ENCODE data around the gene SPSB3.

The SPSB3 gene

GRCh38 chr16:1792836-1793577, 10.6 kb upstream of the SPSB3 start:
- DNase-seq (ENCODE audit: extremely low read depth, low read depth), result no peak
- H3K4me3 ChIP-seq (replicated peaks; ENCODE audit: low read depth, low read length), result no peak overlapping the region
- no peak for TF ChIP-seq CTCF (IDR thresholded peaks at IDR 0.05; ENCODE audit: low read depth, low read length, missing control alignments)

DNA sequence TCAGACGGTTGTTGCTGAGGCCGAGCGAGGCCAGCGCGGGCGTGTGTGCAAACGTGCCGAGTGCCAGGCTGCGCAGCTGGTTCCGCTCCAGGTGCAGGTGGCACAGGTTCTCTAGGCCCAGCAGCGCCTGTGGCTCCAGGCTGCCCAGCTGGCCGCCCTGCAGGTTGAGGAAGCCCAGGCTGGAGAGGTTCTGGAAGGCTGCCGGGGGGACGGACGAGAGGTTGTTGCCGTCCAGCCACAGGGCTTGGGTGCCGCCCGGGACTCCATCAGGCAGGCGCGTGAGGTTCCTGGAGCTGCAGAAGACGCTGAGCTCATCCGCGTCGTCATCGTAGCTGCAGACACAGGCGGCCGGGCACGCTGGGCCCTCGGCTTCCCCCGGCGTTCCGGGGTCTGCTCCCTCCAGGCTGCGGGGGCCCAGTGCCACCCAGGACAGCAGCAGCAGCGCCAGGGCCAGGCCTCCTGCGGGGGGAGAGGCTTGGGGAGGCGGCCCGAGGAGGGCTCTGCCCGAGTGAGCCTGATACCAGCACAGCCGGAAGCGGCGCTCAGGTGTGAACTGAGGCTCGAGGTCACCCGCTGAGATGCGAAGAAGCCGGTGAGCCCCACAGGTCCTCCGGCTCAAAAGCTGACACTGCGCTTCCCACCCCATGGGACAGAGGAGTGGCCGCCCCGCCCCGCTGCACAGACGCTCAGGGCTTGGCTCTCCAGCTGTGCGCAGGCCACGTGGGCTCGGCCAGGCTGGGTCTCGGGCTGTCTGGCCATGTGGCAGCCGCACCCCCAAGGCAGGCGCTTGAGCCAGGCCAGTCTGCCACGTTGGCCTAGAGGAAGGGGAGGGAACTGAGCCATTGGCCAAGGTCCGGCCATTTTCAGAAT, 9.8 kb upstream of the SPSB3 start:
- no peak for DNase-seq (ENCODE audit: extremely low read depth, low read depth)
- no peak overlapping the region for H3K4me3 ChIP-seq (replicated peaks; ENCODE audit: low read depth, low read length)
- no peak for TF ChIP-seq CTCF (IDR thresholded peaks at IDR 0.05; ENCODE audit: low read depth, low read length, missing control alignments)

DNA sequence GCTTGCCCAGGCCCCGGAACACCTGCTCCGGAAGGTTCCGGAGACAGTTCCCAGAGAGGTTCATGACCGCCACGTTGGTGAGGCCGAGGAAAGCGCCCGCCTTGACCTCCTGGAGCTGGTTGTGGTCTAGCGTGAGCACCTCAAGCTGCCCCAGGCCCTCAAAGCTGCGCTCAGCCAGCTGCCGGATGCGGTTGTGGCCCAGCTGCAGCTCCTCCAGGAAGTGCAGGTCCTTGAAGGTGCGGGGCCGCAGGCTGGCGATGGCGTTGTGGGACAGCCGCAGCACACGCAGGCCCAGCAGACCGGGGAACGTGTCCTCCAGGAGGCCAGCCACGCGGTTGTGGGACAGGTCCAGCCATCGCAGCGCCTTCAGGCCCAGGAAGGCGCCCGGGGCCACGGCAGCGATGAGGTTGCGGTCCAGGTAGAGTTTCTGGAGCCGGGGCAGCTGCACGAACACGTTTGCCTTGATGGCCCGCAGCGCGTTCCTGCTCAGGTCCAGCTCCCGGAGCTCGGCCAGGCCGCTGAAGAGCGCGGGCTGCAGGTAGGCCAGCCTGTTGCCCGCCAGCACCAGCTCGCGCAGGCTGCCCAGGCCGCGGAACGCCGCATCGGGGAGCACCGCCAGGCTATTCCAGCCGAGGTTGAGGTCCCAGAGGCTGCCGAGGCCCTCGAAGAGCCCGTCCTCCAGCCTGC, 9.0 kb upstream of the SPSB3 start:
- TF ChIP-seq CTCF (IDR thresholded peaks at IDR 0.05; ENCODE audit: low read depth, low read length, missing control alignments), result no peak

DNA sequence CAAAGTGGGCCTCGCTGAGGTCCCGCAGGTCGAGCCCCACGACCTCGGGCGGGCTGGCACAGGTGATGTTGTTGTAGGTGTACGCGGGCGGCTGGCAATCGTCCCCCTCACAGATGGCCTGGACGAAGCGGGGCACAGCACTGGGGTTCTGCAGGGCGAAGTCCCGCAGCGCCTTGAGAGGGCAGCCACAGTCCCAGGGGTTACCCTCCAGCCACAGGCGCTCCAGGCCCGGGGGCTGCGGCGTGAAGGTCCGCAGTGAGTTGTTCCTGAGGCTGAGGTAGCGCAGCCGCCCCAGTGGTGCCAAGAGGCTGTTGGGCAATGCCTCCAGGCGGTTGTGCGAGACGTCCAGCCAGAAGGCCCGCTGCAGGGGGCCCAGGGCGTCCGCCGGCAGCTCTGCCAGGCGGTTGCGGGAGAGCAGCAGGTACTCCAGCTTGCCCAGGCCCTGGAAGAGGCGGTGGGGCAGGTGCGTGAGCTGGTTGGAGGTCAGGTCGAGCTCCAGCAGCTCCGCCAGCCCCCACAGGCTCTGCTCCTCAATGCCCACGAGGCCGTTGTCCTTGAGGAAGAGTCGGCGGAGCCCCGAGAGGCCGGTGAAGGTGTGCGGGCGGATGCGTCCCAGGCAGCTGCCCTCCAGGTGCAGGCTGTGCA, 8.4 kb upstream of the SPSB3 start:
- H3K4me3 ChIP-seq (replicated peaks; ENCODE audit: low read depth, low read length), result no peak overlapping the region
- TF ChIP-seq CTCF (IDR thresholded peaks at IDR 0.05; ENCODE audit: low read depth, low read length, missing control alignments), result no peak
- DNase-seq (ENCODE audit: extremely low read depth, low read depth), result no peak

More for the DNA sequence above, 9.0 kb upstream of the SPSB3 start:
- DNase-seq (ENCODE audit: extremely low read depth, low read depth), result no peak
- H3K4me3 ChIP-seq (replicated peaks; ENCODE audit: low read depth, low read length), result no peak overlapping the region

DNA sequence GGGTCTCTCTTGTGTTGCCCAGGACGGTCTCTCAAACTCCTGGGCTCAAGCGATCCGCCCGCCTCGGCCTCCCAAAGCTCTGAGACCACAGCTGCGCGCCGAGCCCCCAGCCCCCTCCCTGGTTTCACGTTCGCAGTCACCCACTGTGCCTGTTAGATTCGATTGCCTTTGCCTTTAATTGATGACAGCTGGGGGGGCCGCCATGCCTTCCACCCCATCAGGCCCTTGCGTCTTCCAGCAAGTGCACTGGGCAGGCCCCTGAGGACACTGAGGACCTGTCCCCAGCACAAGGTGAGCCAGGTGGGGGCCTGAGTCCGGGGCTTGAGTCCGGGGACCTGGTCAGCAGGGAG, 7.9 kb upstream of the SPSB3 start:
- TF ChIP-seq CTCF (IDR thresholded peaks at IDR 0.05; ENCODE audit: low read depth, low read length, missing control alignments), result no peak
- DNase-seq (ENCODE audit: extremely low read depth, low read depth), result no peak

DNA sequence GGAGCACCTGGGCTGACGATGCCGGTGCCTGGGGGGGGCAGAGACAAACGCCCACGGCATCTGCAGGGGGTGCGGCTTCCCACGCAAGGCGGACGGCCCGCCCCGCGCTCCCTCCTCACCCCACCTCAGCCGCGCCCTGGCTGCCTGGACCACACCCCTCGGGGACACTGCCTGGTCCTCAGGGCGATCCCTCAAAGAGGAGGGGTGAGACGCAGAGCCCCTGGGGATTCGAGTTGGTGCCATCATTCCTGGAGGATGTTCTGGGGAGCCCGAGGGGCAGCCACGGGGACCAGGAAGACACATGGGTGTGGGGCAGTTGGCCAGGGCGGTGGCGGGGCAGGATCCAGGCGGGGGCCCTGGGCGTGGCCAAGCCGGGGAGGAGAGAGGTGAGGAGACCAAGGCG, 7.3 kb upstream of the SPSB3 start:
- TF ChIP-seq CTCF (IDR thresholded peaks at IDR 0.05; ENCODE audit: low read depth, low read length, missing control alignments), result no peak
- no peak overlapping the region for H3K4me3 ChIP-seq (replicated peaks; ENCODE audit: low read depth, low read length)
- DNase-seq (ENCODE audit: extremely low read depth, low read depth), result no peak

More for the DNA sequence above, 7.9 kb upstream of the SPSB3 start:
- H3K4me3 ChIP-seq (replicated peaks; ENCODE audit: low read depth, low read length), result no peak overlapping the region
